ENCODE data around the gene PYGM. TPM values are rescaled to one million over a fixed set of nuclear protein-coding genes. Genes with fewer than 3 reads are reported as not detected.

Gene PYGM
- total and polyA plus RNA-seq, 12 donors: 1.4 to 10.1 (median 3.8) TPM

DNA sequence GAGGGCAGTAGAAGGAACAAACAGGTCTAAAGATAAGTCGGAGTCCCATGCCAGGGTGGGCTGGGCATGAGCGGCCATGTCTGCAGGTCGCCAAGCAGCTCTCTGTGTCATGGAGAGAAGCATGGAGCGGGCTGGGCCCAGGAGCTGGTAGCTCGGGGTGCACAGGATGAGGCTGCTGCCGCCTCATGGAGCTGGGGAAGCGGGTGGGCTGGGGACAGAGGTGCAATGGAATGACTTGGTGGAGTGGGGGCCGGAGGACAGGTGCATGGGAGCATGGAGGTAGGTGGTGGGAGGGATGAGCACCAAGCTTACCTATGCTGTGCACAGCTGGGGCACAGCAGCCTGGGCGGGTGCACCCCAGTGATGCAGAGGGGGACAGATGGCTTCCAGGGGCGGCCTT is 40.4 kb downstream of the PYGM start:
- TF ChIP-seq, protein P1, sequence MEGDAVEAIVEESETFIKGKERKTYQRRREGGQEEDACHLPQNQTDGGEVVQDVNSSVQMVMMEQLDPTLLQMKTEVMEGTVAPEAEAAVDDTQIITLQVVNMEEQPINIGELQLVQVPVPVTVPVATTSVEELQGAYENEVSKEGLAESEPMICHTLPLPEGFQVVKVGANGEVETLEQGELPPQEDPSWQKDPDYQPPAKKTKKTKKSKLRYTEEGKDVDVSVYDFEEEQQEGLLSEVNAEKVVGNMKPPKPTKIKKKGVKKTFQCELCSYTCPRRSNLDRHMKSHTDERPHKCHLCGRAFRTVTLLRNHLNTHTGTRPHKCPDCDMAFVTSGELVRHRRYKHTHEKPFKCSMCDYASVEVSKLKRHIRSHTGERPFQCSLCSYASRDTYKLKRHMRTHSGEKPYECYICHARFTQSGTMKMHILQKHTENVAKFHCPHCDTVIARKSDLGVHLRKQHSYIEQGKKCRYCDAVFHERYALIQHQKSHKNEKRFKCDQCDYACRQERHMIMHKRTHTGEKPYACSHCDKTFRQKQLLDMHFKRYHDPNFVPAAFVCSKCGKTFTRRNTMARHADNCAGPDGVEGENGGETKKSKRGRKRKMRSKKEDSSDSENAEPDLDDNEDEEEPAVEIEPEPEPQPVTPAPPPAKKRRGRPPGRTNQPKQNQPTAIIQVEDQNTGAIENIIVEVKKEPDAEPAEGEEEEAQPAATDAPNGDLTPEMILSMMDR (IDR thresholded peaks at IDR 0.05): no peak
- TF ChIP-seq POLR2A (IDR thresholded peaks at IDR 0.05): no peak
- intact Hi-C loops (cut with DNase I): no loop called here
- Histone ChIP-seq H3K4me3 (no peak overlapping the region), H3K4me1 (replicated peaks in 1 of 2) (peaks cover 3 to 6% of the 10 kb centered on the region in 2 donors), H3K27ac (no peak overlapping the region), H3K36me3 (replicated peaks in 1 of 2) (no peaks in the 10 kb centered on the region), H3K27me3 (peaks cover 37% of the 10 kb centered on the region), H3K9me3 (replicated peaks in 1 of 3) (no peaks in the 10 kb centered on the region)
- DNase-seq: no peak
- WGBS, 4 donors: 80 to 90% (median 83%) methylated on average over 9 to 10 of the region's 10 CpGs

DNA sequence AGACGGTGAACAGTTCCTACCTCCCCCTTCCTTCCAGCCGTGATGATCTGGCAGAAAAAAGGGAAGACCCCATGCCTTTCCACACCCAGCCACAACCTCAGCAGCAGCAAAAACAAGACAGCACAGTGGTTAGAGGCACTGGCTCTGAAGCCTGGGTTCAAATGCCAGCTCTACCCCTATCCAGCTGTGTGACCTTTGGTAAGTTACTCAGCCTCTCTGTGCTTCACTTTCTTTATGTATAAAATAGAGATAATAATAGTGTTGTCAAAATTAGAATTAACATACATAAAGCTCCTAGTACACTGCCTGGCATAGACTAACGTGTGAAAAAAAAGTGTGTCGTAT is 41.0 kb downstream of the PYGM start:
- no peak for TF ChIP-seq POLR2A (IDR thresholded peaks at IDR 0.05)
- TF ChIP-seq, protein P1 (IDR thresholded peaks at IDR 0.05): no peak
- Histone ChIP-seq H3K9me3 (replicated peaks in 1 of 3) (no peaks in the 10 kb centered on the region), H3K4me3 (no peak overlapping the region), H3K27ac (no peak overlapping the region), H3K36me3 (replicated peaks in 1 of 2) (no peaks in the 10 kb centered on the region), H3K27me3 (peaks cover 44% of the 10 kb centered on the region), H3K4me1 (replicated peaks in 1 of 2) (peaks cover 3 to 6% of the 10 kb centered on the region in 2 donors)
- intact Hi-C loops (cut with DNase I): no loop called here
- DNase-seq: no peak
- 55 to 62% (median 59%) methylated on average over 4 of the region's 4 CpGs for WGBS, 4 donors

DNA sequence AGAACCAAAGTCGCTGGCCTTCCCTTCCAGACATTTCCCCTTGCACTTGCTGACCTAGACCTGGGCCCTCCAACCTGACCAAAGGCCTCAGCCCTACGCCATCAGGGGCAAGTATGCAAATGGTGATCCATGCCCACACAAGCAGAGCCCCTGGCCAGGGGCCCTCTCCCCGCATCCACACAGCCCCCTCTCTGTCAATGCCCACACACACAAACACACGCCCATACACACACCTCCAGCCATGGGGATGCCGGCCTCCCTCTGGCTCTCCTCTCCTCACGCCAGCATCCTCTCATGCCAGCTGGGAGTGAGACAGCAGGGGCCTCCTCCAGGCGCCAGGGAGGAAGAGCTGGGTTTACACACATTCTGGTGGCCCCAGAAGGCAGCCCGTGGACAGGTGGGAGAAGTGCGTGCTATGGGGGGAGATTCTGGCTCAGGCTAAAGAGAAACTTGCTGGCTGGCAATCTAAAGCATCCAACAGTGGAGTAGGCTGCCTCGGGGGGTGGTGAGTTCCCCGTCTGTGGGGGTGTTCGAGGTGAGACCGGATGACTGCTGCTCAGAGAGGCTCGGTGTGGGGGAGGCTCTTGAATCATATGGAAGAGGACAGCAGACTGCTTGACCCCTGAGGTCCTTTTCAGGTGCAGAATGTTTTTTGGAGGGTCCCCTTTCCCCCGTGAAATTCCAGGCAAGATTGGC is 41.5 kb downstream of the PYGM start:
- no peak for DNase-seq
- Histone ChIP-seq H3K27me3 (peaks cover 47% of the 10 kb centered on the region), H3K4me3 (no peak overlapping the region), H3K4me1 (replicated peaks in 1 of 2) (peaks cover under 1 to 2% of the 10 kb centered on the region in 2 donors), H3K36me3 (replicated peaks in 1 of 2) (no peaks in the 10 kb centered on the region), H3K9me3 (replicated peaks in 1 of 3) (no peaks in the 10 kb centered on the region), H3K27ac (no peak overlapping the region)
- intact Hi-C loops (cut with DNase I): no loop called here
- 73 to 82% (median 76%) methylated on average over 14 to 15 of the region's 15 CpGs for WGBS, 4 donors
- no peak for TF ChIP-seq POLR2A (IDR thresholded peaks at IDR 0.05)
- TF ChIP-seq, protein P1 (IDR thresholded peaks at IDR 0.05): no peak

DNA sequence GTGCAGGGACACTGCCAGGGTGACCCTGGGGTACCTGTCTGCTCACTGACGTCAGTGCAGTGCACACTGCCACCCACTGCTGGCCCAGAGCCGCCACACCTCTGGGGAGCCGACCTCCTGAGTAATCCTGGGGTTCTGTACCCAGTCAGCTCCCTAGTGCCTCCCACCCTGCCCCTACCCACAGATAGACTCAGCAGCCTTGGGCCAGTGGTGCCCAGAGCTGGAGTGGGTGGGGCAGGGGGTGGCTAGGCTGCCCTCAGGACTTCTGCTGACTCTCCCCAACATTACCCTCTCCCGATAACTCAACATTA is 42.6 kb downstream of the PYGM start:
- H3K9me3 ChIP-seq (replicated peaks in 1 of 3): no peaks in the 10 kb centered on the region
- H3K36me3 ChIP-seq (replicated peaks in 1 of 2): no peaks in the 10 kb centered on the region
- no peak overlapping the region for H3K4me3 ChIP-seq
- WGBS, 4 donors: 66 to 73% (median 69%) methylated on average over 4 of the region's 4 CpGs
- H3K4me1 ChIP-seq (replicated peaks in 1 of 2): no peaks in the 10 kb centered on the region
- no peak overlapping the region for H3K27ac ChIP-seq
- no peak for DNase-seq
- TF ChIP-seq, protein P1 (IDR thresholded peaks at IDR 0.05): no peak
- TF ChIP-seq POLR2A (IDR thresholded peaks at IDR 0.05): no peak
- H3K27me3 ChIP-seq: peaks cover 56% of the 10 kb centered on the region
- intact Hi-C loops (cut with DNase I): no loop called here
